HepG2 (cell line): ENCODE results near the gene DIAPH1. TPM values are rescaled to one million over a fixed set of nuclear protein-coding genes. Genes with fewer than 3 reads are reported as not detected.
A peak's percentile ranks its signal among the peaks of the same experiment; 100 is the strongest.

Experiments used
- AGO1 ChIP-seq: fragments of 200-400 bp; formaldehyde crosslinking; IDR thresholded peaks from 2 replicates; pipeline ENCODE4 v1.6.1; 2017; ENCODE audit warnings: mild to moderate bottlenecking, low read depth, low read length, moderate library complexity; ENCODE audit not compliant: poor library complexity, severe bottlenecking
- GABPB1 ChIP-seq: IDR thresholded peaks from 2 replicates; pipeline ENCODE4 v1.6.1; 2016; ENCODE audit warnings: mild to moderate bottlenecking, missing genetic modification reagents, moderate library complexity, missing compliant biosample characterization
- GATAD2A ChIP-seq: IDR thresholded peaks from 2 replicates; pipeline ENCODE4 v1.6.1; 2016
- KLF16 ChIP-seq, 2 experiments: sonication (generic) in 1 of 2; formaldehyde crosslinking in 1 of 2; IDR thresholded peaks; 2 replicates each; pipeline versions ENCODE4 v1.6.1 to v1.8.0; 2016 to 2023; ENCODE audit warnings: missing genetic modification reagents in 2 of 2, missing compliant biosample characterization in 1 of 2
- KLF9 ChIP-seq: IDR thresholded peaks from 2 replicates; pipeline ENCODE4 v1.6.1; 2016; ENCODE audit warnings: low read depth
- MIER2 ChIP-seq: IDR thresholded peaks from 2 replicates; pipeline ENCODE4 v1.6.1; 2016; ENCODE audit warnings: missing biosample characterization, missing genetic modification reagents
- MTERF4 ChIP-seq: sonication (generic); formaldehyde crosslinking; IDR thresholded peaks from 2 replicates; pipeline ENCODE4 v1.8.0; 2023; ENCODE audit warnings: mild to moderate bottlenecking, missing genetic modification reagents
- RCOR2 ChIP-seq: IDR thresholded peaks from 2 replicates; pipeline ENCODE4 v1.6.1; 2016; ENCODE audit warnings: missing biosample characterization, missing genetic modification reagents
- RFX5 ChIP-seq: IDR thresholded peaks from 2 replicates; pipeline ENCODE4 v1.6.1; 2011; ENCODE audit warnings: low read depth, low read length, improper control_type of control experiment
- SIN3A ChIP-seq: IDR thresholded peaks from 2 replicates; pipeline ENCODE4 v1.6.1; 2011; ENCODE audit warnings: low read depth, mild to moderate bottlenecking, control low read depth, low read length, borderline replicate concordance
- SRSF1 ChIP-seq: fragments of 200-400 bp; formaldehyde crosslinking; optimal IDR thresholded peaks from 2 replicates; pipeline ENCODE3; 2017; ENCODE audit warnings: mild to moderate bottlenecking, low read depth, low read length, moderate library complexity
- ZBTB7B ChIP-seq: sonication (generic); formaldehyde crosslinking; IDR thresholded peaks from 2 replicates; pipeline ENCODE4 v1.4.0; 2020; ENCODE audit warnings: missing genetic modification reagents
- ZNF274 ChIP-seq: sonication (generic); formaldehyde crosslinking; IDR thresholded peaks from 2 replicates; pipeline ENCODE4 v1.5.1; 2020; ENCODE audit warnings: mild to moderate bottlenecking, missing genetic modification reagents
- ZNF574 ChIP-seq: sonication (generic); formaldehyde crosslinking; IDR thresholded peaks from 2 replicates; pipeline ENCODE4 v1.4.0; 2020; ENCODE audit warnings: missing genetic modification reagents
- ZNF777 ChIP-seq: sonication (generic); formaldehyde crosslinking; IDR thresholded peaks from 2 replicates; pipeline ENCODE4 v1.4.0; 2020; ENCODE audit warnings: missing genetic modification reagents
- polyA plus RNA-seq, 8 experiments: library from polyadenylated mRNA; depleted of rRNA in 3 of 8; stranded (reverse) in 7 of 8; unstranded in 1 of 8; fragments of >200 nt; fragmentation: Illumina TruSeq in 4 of 8; extraction: Trizol in 4 of 8; gene quantifications; 2 replicates each; pipeline versions ENCODE4 v1.2.1 to v1.2.3, GENCODE V29; 2011 to 2016; ENCODE audit warnings: low read depth in 4 of 8, missing spikeins in 1 of 8, mixed read lengths in 1 of 8; ENCODE audit not compliant: insufficient read depth in 1 of 8
- total RNA-seq, 5 experiments: library from RNA; depleted of rRNA; stranded (reverse); fragments of >200 nt; fragmentation: Illumina TruSeq; extraction: Trizol; gene quantifications; 2 replicates each; pipeline ENCODE4 v1.2.3, GENCODE V29; 2016; ENCODE audit warnings: low read depth in 1 of 5
- TF ChIP-seq, protein P1 (sequence below): sonication (generic); formaldehyde crosslinking; IDR thresholded peaks from 2 replicates; pipeline ENCODE4 v1.8.0; 2022; ENCODE audit warnings: missing genetic modification reagents, mild to moderate bottlenecking, inconsistent platforms, borderline replicate concordance
- TF ChIP-seq, protein P2 (sequence below): IDR thresholded peaks from 2 replicates; pipeline ENCODE4 v1.6.1; 2016; ENCODE audit warnings: missing genetic modification reagents, missing compliant biosample characterization
- TF ChIP-seq, protein P3 (sequence below): sonication (generic); formaldehyde crosslinking; IDR thresholded peaks from 2 replicates; pipeline ENCODE4 v1.4.0; 2020; ENCODE audit warnings: low read depth, missing genetic modification reagents
- TF ChIP-seq, protein P4 (sequence below): sonication (generic); IDR thresholded peaks from 2 replicates; pipeline ENCODE4 v1.6.1; 2016; ENCODE audit warnings: low read depth, borderline replicate concordance

DIAPH1 gene
- total and polyA plus RNA-seq, 2 of the 13 experiments (the other 11 are each of a cell fraction or from before 2014, with no cell fraction given): 25.1 to 33.9 TPM

- TF ChIP-seq, protein P1, sequence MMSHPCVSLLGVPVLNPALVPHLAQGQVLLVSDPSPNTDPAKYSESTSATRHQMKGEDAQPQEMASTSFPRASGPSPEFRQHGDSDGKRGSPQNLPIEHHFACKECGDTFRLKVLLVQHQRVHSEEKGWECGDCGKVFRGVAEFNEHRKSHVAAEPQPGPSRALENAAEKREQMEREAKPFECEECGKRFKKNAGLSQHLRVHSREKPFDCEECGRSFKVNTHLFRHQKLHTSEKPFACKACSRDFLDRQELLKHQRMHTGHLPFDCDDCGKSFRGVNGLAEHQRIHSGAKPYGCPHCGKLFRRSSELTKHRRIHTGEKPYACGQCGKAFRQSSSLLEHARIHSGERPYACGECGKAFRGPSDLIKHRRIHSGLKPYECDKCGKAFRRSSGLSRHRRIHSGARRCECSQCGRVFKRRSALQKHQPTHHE: 0 out of 2 replicates have a peak, but pooled peaks have one; percentile 27
- TF ChIP-seq, protein P2, sequence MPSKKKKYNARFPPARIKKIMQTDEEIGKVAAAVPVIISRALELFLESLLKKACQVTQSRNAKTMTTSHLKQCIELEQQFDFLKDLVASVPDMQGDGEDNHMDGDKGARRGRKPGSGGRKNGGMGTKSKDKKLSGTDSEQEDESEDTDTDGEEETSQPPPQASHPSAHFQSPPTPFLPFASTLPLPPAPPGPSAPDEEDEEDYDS (CRISPR knock-in tag): no peak
- TF ChIP-seq GATAD2A (CRISPR knock-in tag) (0 out of 2 replicates have a peak, but pooled peaks have one; percentile 2), RCOR2 (no peak), SRSF1 (peak; percentile 1), SIN3A (peak; percentile 66; the same call in 1 of the 2 replicates), RFX5 (no peak), KLF9 (0 out of 2 replicates have a peak, but pooled peaks have one; percentile 6), AGO1 (peak; percentile 28), ZNF274 (CRISPR knock-in tag) (peak; percentile 41; the same call in 1 of the 2 replicates), KLF16 (CRISPR knock-in tag; IDR thresholded peaks at IDR 0.05) (peak in 1 of 2 experiments; percentile 59; a peak in 1 of 4 replicates), GABPB1 (CRISPR knock-in tag) (peak; percentile 45; the same call in 1 of the 2 replicates), ZNF574 (CRISPR knock-in tag) (peak; percentile 4; the same call in 1 of the 2 replicates), ZBTB7B (CRISPR knock-in tag) (0 out of 2 replicates have a peak, but pooled peaks have one; percentile 35), ZNF777 (CRISPR knock-in tag) (peak; percentile 98), MIER2 (CRISPR knock-in tag) (peak; percentile 90), MTERF4 (CRISPR knock-in tag) (0 out of 2 replicates have a peak, but pooled peaks have one; percentile 47)
- TF ChIP-seq, protein P3, sequence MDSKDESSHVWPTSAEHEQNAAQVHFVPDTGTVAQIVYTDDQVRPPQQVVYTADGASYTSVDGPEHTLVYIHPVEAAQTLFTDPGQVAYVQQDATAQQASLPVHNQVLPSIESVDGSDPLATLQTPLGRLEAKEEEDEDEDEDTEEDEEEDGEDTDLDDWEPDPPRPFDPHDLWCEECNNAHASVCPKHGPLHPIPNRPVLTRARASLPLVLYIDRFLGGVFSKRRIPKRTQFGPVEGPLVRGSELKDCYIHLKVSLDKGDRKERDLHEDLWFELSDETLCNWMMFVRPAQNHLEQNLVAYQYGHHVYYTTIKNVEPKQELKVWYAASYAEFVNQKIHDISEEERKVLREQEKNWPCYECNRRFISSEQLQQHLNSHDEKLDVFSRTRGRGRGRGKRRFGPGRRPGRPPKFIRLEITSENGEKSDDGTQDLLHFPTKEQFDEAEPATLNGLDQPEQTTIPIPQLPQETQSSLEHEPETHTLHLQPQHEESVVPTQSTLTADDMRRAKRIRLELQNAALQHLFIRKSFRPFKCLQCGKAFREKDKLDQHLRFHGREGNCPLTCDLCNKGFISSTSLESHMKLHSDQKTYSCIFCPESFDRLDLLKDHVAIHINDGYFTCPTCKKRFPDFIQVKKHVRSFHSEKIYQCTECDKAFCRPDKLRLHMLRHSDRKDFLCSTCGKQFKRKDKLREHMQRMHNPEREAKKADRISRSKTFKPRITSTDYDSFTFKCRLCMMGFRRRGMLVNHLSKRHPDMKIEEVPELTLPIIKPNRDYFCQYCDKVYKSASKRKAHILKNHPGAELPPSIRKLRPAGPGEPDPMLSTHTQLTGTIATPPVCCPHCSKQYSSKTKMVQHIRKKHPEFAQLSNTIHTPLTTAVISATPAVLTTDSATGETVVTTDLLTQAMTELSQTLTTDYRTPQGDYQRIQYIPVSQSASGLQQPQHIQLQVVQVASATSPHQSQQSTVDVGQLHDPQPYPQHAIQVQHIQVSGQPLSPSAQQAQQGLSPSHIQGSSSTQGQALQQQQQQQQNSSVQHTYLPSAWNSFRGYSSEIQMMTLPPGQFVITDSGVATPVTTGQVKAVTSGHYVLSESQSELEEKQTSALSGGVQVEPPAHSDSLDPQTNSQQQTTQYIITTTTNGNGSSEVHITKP (CRISPR knock-in tag): peak; percentile 75
- TF ChIP-seq, protein P4, sequence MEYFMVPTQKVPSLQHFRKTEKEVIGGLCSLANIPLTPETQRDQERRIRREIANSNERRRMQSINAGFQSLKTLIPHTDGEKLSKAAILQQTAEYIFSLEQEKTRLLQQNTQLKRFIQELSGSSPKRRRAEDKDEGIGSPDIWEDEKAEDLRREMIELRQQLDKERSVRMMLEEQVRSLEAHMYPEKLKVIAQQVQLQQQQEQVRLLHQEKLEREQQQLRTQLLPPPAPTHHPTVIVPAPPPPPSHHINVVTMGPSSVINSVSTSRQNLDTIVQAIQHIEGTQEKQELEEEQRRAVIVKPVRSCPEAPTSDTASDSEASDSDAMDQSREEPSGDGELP: 0 out of 2 replicates have a peak, but pooled peaks have one; percentile 42
Measured at GRCh38 chr5:141637767-141638419, 19.1 kb upstream of the DIAPH1 start (continued).
